DMS53 treated with DMSO at 0.1 percent for 48 hours (cell line): Measurements from ENCODE around the gene SDCCAG8.
"Not testable (repeated sequence)": the region's sequence is repeated elsewhere in the genome, so short reads cannot be mapped to it uniquely, and the experiment has no call there.

Experiments
- DNase-seq: peaks from one replicate; lab custom pipeline; 2025; ENCODE audit not compliant: unreplicated experiment; lab: John Stamatoyannopoulos, UW

Gene SDCCAG8

GRCh38 chr1:243323491-243323890 lies 67.7 kb downstream of the SDCCAG8 start:
- no peak for DNase-seq

- peak; percentile 63 for DNase-seq
Measured at GRCh38 chr1:243325305-243325890, 69.6 kb downstream of the SDCCAG8 start.

GRCh38 chr1:243332440-243332839 lies 76.6 kb downstream of the SDCCAG8 start:
- no peak for DNase-seq

GRCh38 chr1:243335292-243335691 lies 79.5 kb downstream of the SDCCAG8 start:
- no peak for DNase-seq

GRCh38 chr1:243336163-243336562 lies 80.3 kb downstream of the SDCCAG8 start:
- no peak for DNase-seq

GRCh38 chr1:243338848-243339247 lies 83.0 kb downstream of the SDCCAG8 start:
- DNase-seq: not testable (repeated sequence)

- no peak for DNase-seq
Measured at GRCh38 chr1:243341074-243341473, 85.2 kb downstream of the SDCCAG8 start.

- DNase-seq: peak; percentile 69
Measured at GRCh38 chr1:243343970-243344937, 88.4 kb downstream of the SDCCAG8 start.

DNA sequence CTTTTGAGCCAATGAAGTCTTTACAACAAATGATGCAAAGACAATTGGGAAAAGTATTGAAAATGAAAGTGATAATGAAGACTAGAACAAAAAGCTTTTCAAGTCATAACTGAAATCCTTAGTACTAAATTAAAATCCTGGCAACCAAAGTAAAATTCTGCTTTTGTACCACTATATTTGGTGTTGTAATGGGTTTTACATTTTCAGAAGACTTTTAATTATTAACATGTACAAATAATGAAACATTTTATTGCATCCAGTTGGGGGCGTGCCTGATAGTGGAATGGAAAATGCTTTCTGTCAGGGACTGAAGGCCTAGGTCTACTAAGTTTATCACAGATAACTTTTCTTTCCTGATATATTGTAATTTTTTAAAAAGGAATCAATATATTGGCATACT lies 89.4 kb downstream of the SDCCAG8 start:
- no peak for DNase-seq

GRCh38 chr1:243346016-243346415 lies 90.2 kb downstream of the SDCCAG8 start:
- no peak for DNase-seq

- no peak for DNase-seq
Measured at GRCh38 chr1:243346468-243346867, 90.6 kb downstream of the SDCCAG8 start.

DNA sequence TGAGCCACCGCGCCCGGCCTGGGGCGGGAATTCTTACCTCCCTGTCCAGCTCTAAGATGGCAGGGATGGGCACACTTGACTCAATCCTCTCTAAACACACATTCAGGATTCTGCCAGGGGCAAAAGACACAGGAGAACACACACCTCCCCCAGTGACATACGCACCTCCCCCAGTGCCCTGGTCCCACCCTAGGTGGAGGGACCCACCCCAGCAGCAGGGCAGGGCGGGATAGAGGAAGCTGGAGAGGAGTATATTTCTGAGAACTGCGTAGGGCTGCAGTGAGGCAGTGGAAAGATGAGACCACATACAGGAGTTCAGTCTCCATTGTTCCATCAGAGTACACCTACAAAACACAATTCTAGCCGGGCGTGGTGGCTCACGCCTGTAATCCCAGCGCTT lies 92.5 kb downstream of the SDCCAG8 start:
- DNase-seq: no peak

DNA sequence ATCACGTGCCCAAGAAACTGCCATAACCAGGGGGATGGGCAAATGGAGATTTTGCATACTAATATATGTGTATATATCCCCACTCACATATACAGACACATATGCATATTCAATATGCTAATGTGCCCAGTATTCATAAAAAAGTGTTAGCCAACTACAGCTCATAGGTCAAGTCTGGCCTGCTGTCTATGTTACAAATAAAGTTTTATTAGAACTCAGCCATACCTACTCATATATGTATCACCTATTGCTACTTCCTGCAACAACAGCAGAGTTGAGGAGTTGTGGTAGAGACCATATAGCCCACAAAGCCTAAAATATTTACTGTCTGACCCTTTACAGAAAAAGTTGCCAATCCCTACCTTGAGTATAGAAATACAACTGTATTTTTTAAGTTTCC lies 93.3 kb downstream of the SDCCAG8 start:
- no peak for DNase-seq

- no peak for DNase-seq
Measured at GRCh38 chr1:243351337-243351736, 95.5 kb downstream of the SDCCAG8 start.

DNA sequence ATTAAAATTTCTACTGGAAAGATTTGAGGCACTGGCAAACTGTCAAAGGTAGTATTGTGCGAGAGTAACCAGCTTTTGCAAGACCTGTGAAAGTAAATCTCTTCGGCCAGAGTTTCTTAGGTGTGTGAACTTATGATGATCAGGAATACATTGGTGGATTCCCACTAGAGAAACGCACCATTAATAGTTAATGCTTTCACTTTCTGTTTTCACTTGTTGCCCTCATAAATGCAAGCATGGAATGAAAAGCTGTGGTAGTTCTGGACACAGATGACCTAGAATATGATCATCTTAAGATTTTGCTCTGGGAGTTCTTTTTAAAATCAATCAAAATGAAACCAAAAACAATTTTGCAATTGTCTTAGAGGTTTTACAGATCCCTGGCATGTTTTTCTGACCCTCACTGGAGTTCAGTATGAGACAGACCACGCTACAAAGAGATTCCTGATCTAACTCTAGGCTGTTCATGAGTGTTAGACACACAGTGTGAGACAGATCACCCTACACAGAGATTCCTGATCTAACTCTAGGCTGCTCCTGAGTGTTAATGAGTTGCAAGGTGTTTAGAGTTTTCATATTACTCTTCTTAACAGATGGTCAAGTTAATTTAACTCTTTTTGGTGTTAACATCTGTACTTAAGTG lies 98.8 kb downstream of the SDCCAG8 start:
- no peak for DNase-seq

- DNase-seq: no peak
Measured at GRCh38 chr1:243363832-243364231, 108.0 kb downstream of the SDCCAG8 start.

- peak; percentile 69 for DNase-seq
Measured at GRCh38 chr1:243364330-243364729, 108.5 kb downstream of the SDCCAG8 start.

DNA sequence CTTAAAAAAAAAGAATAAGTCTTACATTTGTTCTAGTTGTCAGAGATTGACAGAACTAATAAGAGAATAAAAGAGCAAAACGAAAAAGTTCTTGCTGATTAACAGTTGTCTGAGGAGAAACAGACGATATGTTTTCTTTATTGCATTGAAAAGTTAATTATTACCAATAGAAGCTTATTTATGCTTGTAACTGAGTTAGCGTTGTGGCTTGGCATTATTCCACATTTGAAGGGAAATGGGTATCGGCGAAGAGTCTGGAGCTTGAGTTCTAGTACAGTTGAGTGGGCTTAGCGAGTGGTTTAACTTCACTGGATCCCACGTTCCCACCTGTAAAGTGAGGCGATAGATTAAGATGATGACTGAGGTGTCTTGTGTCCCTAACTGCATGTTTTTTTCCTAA lies 109.0 kb downstream of the SDCCAG8 start:
- peak; percentile 74 for DNase-seq

DNA sequence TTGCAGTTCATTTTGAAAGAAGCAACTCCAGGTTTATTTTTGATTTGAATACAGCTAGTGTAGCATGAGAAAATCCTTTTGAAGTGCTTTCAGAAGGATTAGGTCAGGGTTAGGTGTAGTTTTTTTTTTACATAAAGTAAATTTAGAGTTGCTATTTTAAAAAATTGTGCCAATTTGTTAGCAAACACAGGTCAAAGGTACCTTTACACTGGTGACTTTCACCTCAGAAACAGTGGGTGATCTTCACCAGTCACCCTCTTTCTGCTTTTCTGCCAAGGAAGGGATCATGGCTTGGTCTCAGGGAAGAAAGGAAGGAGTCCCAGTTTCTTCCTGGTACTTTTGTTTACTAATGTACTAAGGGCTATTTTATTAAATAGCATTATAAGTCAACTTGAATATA lies 111.5 kb downstream of the SDCCAG8 start:
- peak; percentile 44 for DNase-seq

DNA sequence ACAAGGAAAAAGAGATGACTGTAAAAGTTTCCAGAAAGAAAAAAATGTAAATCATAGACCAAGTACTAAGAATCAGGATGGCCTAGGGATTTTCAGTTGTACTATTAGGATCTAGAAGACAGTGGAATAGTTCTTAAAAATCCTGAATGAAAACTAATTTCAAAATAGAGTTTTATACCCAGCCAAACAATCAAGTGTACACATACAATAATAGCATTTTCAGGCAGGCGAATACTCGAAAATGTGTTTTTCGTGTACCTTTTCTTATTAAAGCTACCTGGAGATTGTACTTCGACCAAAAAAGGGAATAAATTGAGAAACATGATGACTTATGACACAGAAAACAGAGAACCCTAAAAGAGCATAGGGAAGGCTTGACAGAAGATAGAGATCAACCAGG lies 118.6 kb downstream of the SDCCAG8 start:
- DNase-seq: no peak

DNA sequence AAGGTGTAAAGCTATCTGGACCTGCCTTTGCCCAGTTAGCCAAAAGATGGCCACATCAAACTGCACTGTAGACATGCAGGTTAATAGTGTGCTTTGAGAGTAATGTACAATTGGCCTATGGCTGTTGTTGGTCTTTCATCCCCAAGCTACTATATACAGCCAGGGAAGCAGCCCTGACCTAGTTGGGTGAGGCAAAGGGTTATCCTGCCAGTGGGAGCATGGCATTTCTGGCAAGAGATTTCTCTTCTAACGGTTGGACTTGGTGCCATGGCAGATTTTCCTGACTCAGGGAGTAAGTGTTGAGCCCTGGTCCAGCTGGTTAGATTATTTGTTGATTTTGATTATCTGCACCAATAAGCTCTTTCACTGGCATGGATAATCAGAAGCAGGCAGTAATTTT lies 119.8 kb downstream of the SDCCAG8 start:
- no peak for DNase-seq

- DNase-seq: no peak
Measured at GRCh38 chr1:243378669-243379068, 122.8 kb downstream of the SDCCAG8 start.
